CD4-positive, CD25-positive, alpha-beta regulatory T cell (primary cell): ENCODE results near the gene CAMSAP1. TPM values are rescaled to one million over a fixed set of nuclear protein-coding genes. Genes with fewer than 3 reads are reported as not detected.
"Not testable (repeated sequence)": the region's sequence is repeated elsewhere in the genome, so short reads cannot be mapped to it uniquely, and the experiment has no call there.

Experiments used
- ATAC-seq, 2 donors: fragments of 150-1000 bp; cut with Tn5 transposase; one replicate each; pipeline ENCODE4 v1.10.0; 2021; ENCODE audit warnings: low read depth in 2 of 2, moderate number of reproducible peaks in 2 of 2, moderate library complexity in 1 of 2
- DNase-seq, 3 donors: peaks; one replicate each; pipeline versions ENCODE4 v3.0.0 to v3.0.0-alpha.2; 2012 to 2022; ENCODE audit warnings: mixed read lengths in 1 of 3
- H3K27ac ChIP-seq: one replicate; pipeline ENCODE4 v1.7.0; 2013; ENCODE audit warnings: mild to moderate bottlenecking, low read length; ENCODE audit not compliant: insufficient read depth, poor library complexity, severe bottlenecking
- H3K27me3 ChIP-seq: one replicate; pipeline ENCODE4 v1.7.0; 2013; ENCODE audit warnings: low read length; ENCODE audit not compliant: control insufficient read depth, insufficient read depth
- H3K36me3 ChIP-seq: one replicate; pipeline ENCODE4 v1.7.0; 2013; ENCODE audit warnings: mild to moderate bottlenecking, low read length, moderate library complexity; ENCODE audit not compliant: control insufficient read depth, insufficient read depth
- H3K4me1 ChIP-seq: 2 replicates; pipeline ENCODE4 v1.7.0; 2013; ENCODE audit warnings: mild to moderate bottlenecking, low read length; ENCODE audit not compliant: insufficient read depth, control insufficient read depth, poor library complexity, severe bottlenecking
- H3K4me3 ChIP-seq: one replicate; pipeline ENCODE4 v1.7.0; 2013; ENCODE audit warnings: low read depth, mild to moderate bottlenecking, low read length, moderate library complexity
- H3K9me3 ChIP-seq, 2 experiments: 1 replicate in 1 of 2; 2 replicates in 1 of 2; pipeline ENCODE4 v1.7.0; 2013; ENCODE audit warnings: low read length in 2 of 2, mild to moderate bottlenecking in 1 of 2, moderate library complexity in 1 of 2; ENCODE audit not compliant: control insufficient read depth in 2 of 2
- H3K27ac Mint-ChIP-seq, 3 donors: one replicate each; pipeline ENCODE4 v1.8.0; 2020 to 2022; ENCODE audit warnings: mild to moderate bottlenecking in 3 of 3, mixed read lengths in 3 of 3, moderate library complexity in 2 of 3
- H3K27me3 Mint-ChIP-seq: one replicate; pipeline ENCODE4 v1.8.0; 2022; ENCODE audit warnings: mild to moderate bottlenecking, mixed read lengths
- H3K36me3 Mint-ChIP-seq: one replicate; pipeline ENCODE4 v1.8.0; 2020; ENCODE audit warnings: mixed read lengths
- H3K4me1 Mint-ChIP-seq, 4 donors: one replicate each; pipeline ENCODE4 v1.8.0; 2020 to 2022; ENCODE audit warnings: mixed read lengths in 4 of 4, mild to moderate bottlenecking in 1 of 4
- H3K4me3 Mint-ChIP-seq, 4 donors: one replicate each; pipeline ENCODE4 v1.8.0; 2020 to 2022; ENCODE audit warnings: mild to moderate bottlenecking in 4 of 4, mixed read lengths in 4 of 4, moderate library complexity in 3 of 4
- H3K9me3 Mint-ChIP-seq, 7 donors: one replicate each; pipeline ENCODE4 v1.8.0; 2020 to 2022; ENCODE audit warnings: mixed read lengths in 7 of 7, mild to moderate bottlenecking in 3 of 7, moderate library complexity in 2 of 7
- polyA plus RNA-seq, 4 donors: library from polyadenylated mRNA; unstranded; fragments of 300-500 nt; fragmentation: Illumina TruSeq; gene quantifications; one replicate each; pipeline ENCODE4 v1.2.3, GENCODE V29; 2021
- total RNA-seq: library from RNA; stranded (reverse); gene quantifications from one replicate; pipeline ENCODE4 v1.2.3, GENCODE V29; 2022

Gene CAMSAP1
- total and polyA plus RNA-seq, 5 donors from 2014 or later = 0.67 to 31.6 (median 2.0) TPM

DNA sequence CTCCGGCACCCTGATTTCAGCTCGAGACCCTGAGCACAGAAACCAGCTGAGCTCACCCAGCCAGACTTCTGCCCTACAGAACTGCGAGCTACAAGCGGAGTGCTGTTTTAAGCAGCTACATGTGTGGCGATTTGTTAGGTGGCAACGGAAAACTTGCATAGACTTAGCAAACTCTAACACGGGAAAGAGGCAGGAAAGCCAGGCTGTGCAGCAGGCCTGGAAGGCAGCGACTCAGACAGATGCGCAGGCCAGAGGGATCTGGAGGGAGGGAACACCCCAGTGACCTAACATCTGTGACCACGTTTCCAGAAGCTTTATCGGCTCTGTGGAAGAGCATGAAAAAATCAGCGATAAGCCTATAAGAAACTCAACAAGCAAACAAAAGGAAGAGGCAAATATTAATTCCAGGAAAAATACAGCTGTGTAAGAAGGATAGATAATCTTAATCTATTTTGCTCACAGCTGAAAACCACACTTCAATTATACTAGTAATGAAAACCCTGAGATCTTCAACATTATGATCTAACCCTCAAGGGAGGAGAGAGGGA is 42.9 kb upstream of the CAMSAP1 start:
- no peaks in the 10 kb centered on the region for H3K27me3 Mint-ChIP-seq
- ATAC-seq (no peak), DNase-seq (no peak)
- no peak overlapping the region for H3K27ac Mint-ChIP-seq
- no peak overlapping the region for H3K4me3 Mint-ChIP-seq
- no peaks in the 10 kb centered on the region for H3K9me3 Mint-ChIP-seq
- Histone ChIP-seq H3K9me3 (no peaks in the 10 kb centered on the region), H3K27ac (no peak overlapping the region), H3K4me1 (no peaks in the 10 kb centered on the region), H3K4me3 (no peak overlapping the region), H3K36me3 (peaks cover 66% of the 10 kb centered on the region), H3K27me3 (no peaks in the 10 kb centered on the region)
- peaks cover 42% of the 10 kb centered on the region for H3K36me3 Mint-ChIP-seq
- peaks cover 0 to 5% (median 2%) of the 10 kb centered on the region in 4 donors for H3K4me1 Mint-ChIP-seq

DNA sequence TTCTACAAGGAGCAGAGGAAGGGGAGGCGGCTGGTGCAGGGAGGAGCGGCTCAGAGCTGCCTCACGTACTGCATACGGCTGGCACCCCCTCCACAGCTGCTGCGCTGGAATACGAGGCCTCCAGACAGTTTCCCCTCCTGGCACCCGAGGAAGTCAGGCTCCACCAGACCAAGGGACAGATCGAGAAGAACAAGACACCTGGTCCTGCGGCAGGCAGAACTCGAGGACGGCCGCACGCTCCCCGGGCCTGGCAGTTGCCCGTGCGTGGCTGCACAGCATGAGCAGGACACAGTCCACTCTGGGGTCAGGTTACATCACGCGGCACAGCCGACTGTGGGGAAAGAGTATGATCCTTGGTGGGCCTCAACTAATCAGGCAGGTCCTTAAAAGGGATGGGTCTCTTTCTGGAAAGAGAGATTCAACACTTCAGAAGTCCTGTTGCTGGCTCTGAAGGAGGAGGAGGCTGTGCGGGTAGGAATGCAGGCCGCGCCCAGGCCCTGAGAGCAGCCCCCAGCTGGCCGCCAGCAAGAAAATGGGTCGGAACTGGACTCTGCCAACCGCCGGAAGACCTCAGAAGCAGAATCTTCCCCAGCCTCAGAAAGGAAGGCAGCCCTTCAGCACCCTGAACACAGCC is 42.3 kb upstream of the CAMSAP1 start:
- DNase-seq = no peak
- no peaks in the 10 kb centered on the region for H3K27me3 ChIP-seq
- H3K27ac ChIP-seq = no peak overlapping the region
- no peaks in the 10 kb centered on the region for H3K27me3 Mint-ChIP-seq
- no peaks in the 10 kb centered on the region for H3K9me3 Mint-ChIP-seq
- H3K36me3 Mint-ChIP-seq = peaks cover 43% of the 10 kb centered on the region
- no peak overlapping the region for H3K4me3 ChIP-seq
- no peak for ATAC-seq
- H3K9me3 ChIP-seq = no peaks in the 10 kb centered on the region
- no peaks in the 10 kb centered on the region for H3K4me1 ChIP-seq
- H3K36me3 ChIP-seq = peaks cover 68% of the 10 kb centered on the region
- H3K27ac Mint-ChIP-seq = no peak overlapping the region
- no peak overlapping the region for H3K4me3 Mint-ChIP-seq
- H3K4me1 Mint-ChIP-seq = peaks cover 0 to 5% (median 2%) of the 10 kb centered on the region in 4 donors

DNA sequence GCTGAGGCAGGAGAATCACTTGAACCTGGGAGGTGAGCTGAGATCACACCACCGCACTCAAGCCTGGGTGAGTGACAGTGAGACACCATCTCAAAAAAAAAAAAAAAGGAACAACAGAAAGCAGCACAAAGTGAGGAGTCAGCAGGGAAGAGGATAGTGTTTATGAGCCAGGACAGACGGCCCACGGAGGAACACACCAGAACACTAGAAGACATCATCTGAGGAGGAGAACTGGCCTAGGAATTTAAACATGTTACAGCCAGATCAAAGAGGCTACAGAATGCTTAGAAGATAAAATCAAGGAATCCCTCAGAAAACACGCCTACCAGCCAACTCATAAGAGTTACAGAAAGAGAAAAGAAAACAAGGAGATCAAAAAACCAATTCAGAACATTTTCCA is 41.6 kb upstream of the CAMSAP1 start:
- Mint-ChIP-seq H3K4me1 (peaks cover 0 to 5% (median 2%) of the 10 kb centered on the region in 4 donors), H3K27ac (no peak overlapping the region), H3K27me3 (no peaks in the 10 kb centered on the region), H3K4me3 (no peak overlapping the region), H3K9me3 (no peaks in the 10 kb centered on the region), H3K36me3 (peaks cover 44% of the 10 kb centered on the region)
- DNase-seq (no peak), ATAC-seq (no peak)
- H3K27ac ChIP-seq = no peak overlapping the region
- no peaks in the 10 kb centered on the region for H3K27me3 ChIP-seq
- H3K36me3 ChIP-seq = peaks cover 65% of the 10 kb centered on the region
- no peaks in the 10 kb centered on the region for H3K4me1 ChIP-seq
- H3K9me3 ChIP-seq = no peaks in the 10 kb centered on the region
- no peak overlapping the region for H3K4me3 ChIP-seq

DNA sequence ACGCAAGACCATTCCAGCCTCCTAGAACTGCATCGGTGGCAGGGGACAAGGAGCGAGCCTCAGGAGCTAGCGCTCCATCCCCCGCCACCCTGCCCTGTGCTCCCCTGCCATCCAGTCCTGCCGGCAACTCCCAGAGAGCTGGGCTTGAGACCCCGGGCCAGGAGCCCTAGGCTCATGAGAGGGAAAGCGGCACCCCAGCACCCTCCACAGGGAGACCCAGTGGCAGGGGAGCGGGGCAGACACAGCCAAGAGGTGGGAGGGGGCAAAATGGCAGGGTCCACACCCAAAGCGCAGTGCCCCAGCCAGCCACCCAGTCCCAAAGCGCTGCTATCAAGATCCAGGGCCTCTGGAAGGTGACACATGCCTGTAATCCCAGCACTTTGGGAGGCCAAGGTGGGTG is 41.1 kb upstream of the CAMSAP1 start:
- H3K4me3 Mint-ChIP-seq = no peak overlapping the region
- DNase-seq = no peak
- H3K4me1 Mint-ChIP-seq = peaks cover 0 to 7% (median 2%) of the 10 kb centered on the region in 4 donors
- H3K27ac ChIP-seq = no peak overlapping the region
- no peak for ATAC-seq
- no peaks in the 10 kb centered on the region for H3K27me3 ChIP-seq
- H3K4me3 ChIP-seq = no peak overlapping the region
- no peak overlapping the region for H3K27ac Mint-ChIP-seq
- peaks cover 64% of the 10 kb centered on the region for H3K36me3 ChIP-seq
- H3K27me3 Mint-ChIP-seq = no peaks in the 10 kb centered on the region
- H3K36me3 Mint-ChIP-seq = peaks cover 44% of the 10 kb centered on the region
- no peaks in the 10 kb centered on the region for H3K4me1 ChIP-seq
- H3K9me3 ChIP-seq = no peaks in the 10 kb centered on the region
- no peaks in the 10 kb centered on the region for H3K9me3 Mint-ChIP-seq

DNA sequence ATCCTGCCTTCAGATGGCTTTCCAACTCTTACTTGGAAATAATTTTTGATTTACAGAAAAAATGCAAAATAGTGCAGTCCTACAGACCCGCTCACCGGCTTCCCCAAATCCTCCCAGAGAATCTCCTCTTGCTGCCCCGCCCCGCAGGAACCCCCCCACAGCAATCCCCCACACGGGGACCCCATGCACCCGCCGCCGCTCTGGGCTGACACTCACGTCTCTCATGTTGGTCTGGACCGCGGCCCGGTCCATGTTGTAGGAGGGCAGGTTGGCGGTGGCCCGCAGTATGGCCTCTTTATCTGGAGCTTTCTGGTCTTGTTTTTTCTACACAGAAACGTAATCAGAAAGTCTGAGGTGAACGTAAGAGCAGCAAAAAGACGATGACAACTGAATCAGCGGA is 40.2 kb upstream of the CAMSAP1 start:
- Histone ChIP-seq H3K27me3 (no peaks in the 10 kb centered on the region), H3K27ac (no peak overlapping the region), H3K4me1 (no peaks in the 10 kb centered on the region), H3K36me3 (peaks cover 62% of the 10 kb centered on the region), H3K4me3 (no peak overlapping the region), H3K9me3 (no peaks in the 10 kb centered on the region)
- no peak overlapping the region for H3K4me3 Mint-ChIP-seq
- H3K27ac Mint-ChIP-seq = no peak overlapping the region
- H3K36me3 Mint-ChIP-seq = peaks cover 49% of the 10 kb centered on the region
- H3K9me3 Mint-ChIP-seq = no peaks in the 10 kb centered on the region
- peaks cover 0 to 7% (median 2%) of the 10 kb centered on the region in 4 donors for H3K4me1 Mint-ChIP-seq
- ATAC-seq (no peak), DNase-seq (no peak)
- H3K27me3 Mint-ChIP-seq = no peaks in the 10 kb centered on the region

DNA sequence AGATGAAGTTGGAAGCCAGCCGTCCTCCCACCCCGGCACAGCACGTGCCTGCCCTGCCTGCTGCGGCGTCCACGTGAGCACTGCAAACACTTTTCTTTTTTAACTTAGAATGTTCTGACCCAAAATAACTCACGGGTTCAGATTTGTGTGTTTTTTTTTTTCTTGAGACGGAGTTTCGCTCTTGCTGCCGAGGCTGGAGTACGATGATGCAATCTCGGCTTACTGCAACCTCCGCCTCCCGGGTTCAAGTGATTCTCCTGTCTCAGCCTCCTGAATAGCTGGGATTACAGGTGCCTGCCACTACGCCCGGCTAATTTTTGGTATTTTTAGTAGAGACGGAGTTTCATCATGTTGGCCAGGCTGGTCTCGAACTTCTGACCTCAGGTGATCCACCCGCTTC is 39.8 kb upstream of the CAMSAP1 start:
- H3K4me1 Mint-ChIP-seq, H3K4me1 ChIP-seq, H3K27me3 Mint-ChIP-seq, DNase-seq, H3K27ac Mint-ChIP-seq, H3K9me3 Mint-ChIP-seq, H3K4me3 ChIP-seq, ATAC-seq, H3K9me3 ChIP-seq, H3K4me3 Mint-ChIP-seq, H3K27ac ChIP-seq, H3K27me3 ChIP-seq: not testable (repeated sequence)
- peaks cover 45% of the 10 kb centered on the region for H3K36me3 Mint-ChIP-seq
- H3K36me3 ChIP-seq = peaks cover 60% of the 10 kb centered on the region

DNA sequence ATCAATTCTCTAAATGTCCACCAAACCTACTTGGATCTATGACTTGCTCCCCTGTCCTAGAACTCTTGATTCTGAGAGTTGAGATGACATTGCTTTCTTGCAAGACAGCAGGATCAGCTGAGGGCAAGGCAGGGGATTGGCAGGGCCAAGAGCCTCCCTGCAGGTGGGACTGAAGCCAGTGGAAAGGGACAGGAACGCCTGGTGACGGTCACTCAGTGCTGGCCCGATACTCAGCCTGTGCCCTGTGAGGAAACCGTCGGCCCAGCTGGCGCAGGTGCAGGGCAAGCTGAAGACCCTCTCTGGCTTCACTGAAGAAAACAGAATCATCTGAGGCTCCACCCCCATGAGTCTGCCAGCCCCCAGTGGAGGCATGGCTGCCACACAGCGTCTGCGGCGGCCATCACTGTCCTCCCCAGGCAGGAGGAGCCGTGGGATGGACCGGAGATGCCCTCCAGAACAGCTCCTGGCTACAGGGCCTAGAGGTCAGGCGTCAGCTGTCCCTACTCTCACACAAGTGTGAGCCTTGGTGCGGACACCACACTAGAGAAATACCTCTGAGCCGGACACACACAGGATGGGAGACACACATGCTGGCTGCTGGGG is 39.1 kb upstream of the CAMSAP1 start:
- Histone ChIP-seq H3K27ac (no peak overlapping the region), H3K27me3 (no peaks in the 10 kb centered on the region), H3K36me3 (peaks cover 60% of the 10 kb centered on the region), H3K4me1 (no peaks in the 10 kb centered on the region), H3K9me3 (no peaks in the 10 kb centered on the region), H3K4me3 (no peak overlapping the region)
- H3K27me3 Mint-ChIP-seq = no peaks in the 10 kb centered on the region
- no peak overlapping the region for H3K27ac Mint-ChIP-seq
- no peak overlapping the region for H3K4me3 Mint-ChIP-seq
- peaks cover 0 to 7% (median 3%) of the 10 kb centered on the region in 4 donors for H3K4me1 Mint-ChIP-seq
- H3K36me3 Mint-ChIP-seq = peaks cover 49% of the 10 kb centered on the region
- no peaks in the 10 kb centered on the region for H3K9me3 Mint-ChIP-seq
- ATAC-seq (no peak), DNase-seq (no peak)

DNA sequence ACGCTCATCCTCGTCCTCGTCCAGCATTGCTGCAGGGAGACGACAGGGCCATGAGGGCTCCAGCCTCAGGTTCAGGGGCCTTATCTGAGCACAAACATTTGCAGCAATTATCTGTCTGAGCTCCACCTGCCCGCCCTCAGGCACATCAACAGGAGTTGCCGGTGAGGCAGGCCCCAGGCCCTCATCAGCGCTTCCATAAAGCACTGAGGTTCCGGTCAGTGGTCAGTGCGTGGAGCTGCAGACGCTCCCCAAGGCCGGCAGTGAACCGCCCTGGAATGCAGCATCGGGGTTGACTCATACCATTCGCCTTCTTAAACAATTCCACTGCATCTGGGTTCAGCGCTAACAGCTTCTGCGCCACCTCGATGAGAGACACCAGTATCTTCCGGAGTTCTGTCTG is 38.6 kb upstream of the CAMSAP1 start:
- H3K27me3 Mint-ChIP-seq = no peaks in the 10 kb centered on the region
- H3K36me3 ChIP-seq = peaks cover 60% of the 10 kb centered on the region
- H3K27me3 ChIP-seq = no peaks in the 10 kb centered on the region
- H3K4me1 Mint-ChIP-seq = peaks cover 0 to 7% (median 3%) of the 10 kb centered on the region in 4 donors
- H3K27ac ChIP-seq = no peak overlapping the region
- no peaks in the 10 kb centered on the region for H3K9me3 Mint-ChIP-seq
- H3K4me1 ChIP-seq = no peaks in the 10 kb centered on the region
- ATAC-seq (no peak), DNase-seq (no peak)
- H3K9me3 ChIP-seq = no peaks in the 10 kb centered on the region
- H3K4me3 Mint-ChIP-seq = no peak overlapping the region
- no peak overlapping the region for H3K27ac Mint-ChIP-seq
- no peak overlapping the region for H3K4me3 ChIP-seq
- H3K36me3 Mint-ChIP-seq = peaks cover 49% of the 10 kb centered on the region
